HepG2 (cell line): ENCODE data around the gene FUOM. TPM values are rescaled to one million over a fixed set of nuclear protein-coding genes. Genes with fewer than 3 reads are reported as not detected.

ENCODE experiments used
- ATAC-seq: fragments of 200-7000 bp; cut with Tn5 transposase; 3 replicates; pipeline ENCODE4 v1.9.1; 2020; ENCODE audit warnings: mild to moderate bottlenecking, moderate library complexity
- BruUV-seq: library from RNA; stranded (reverse); fragments of 400-500 nt; replicated peaks from 2 replicates; lab custom pipeline; 2021; lab: Mats Ljungman, UMichigan
- CTCF ChIA-PET: fragments of 300-600 bp; formaldehyde crosslinking; extraction: SDS; loops from one replicate; lab custom pipeline; 2021; ENCODE audit warnings: low total read pairs, inconsistent platforms, low intra/inter-chr PET ratio; lab: Yijun Ruan, JAX
- POLR2A ChIA-PET: fragments of 350-600 bp; sonication (Branson Sonifier 250); formaldehyde crosslinking; loops from one replicate; lab custom pipeline; 2020; ENCODE audit warnings: antibody characterized with exemption, inconsistent platforms; lab: Yijun Ruan, JAX
- DNase-seq: peaks from one replicate; pipeline ENCODE4 v3.0.0-alpha.2; 2015; ENCODE audit warnings: low spot score
- FAIRE-seq: peaks from 3 replicates; lab custom pipeline; 2011; peaks lifted over from hg19 to GRCh38; lab: Jason Lieb, UNC
- H2AFZ ChIP-seq: one replicate; pipeline ENCODE4 v1.6.1; 2011; ENCODE audit warnings: low read length, inconsistent platforms
- H3K27ac ChIP-seq: fragments of 300-600 bp; 3 replicates; pipeline ENCODE4 v1.8.0; 2011; ENCODE audit warnings: mixed run types, mild to moderate bottlenecking, mixed read lengths, low read length, inconsistent platforms; ENCODE audit not compliant: insufficient read depth; ENCODE audit errors: extremely low read length
- H3K27me3 ChIP-seq, 2 experiments: fragments of 200-600 bp in 1 of 2; 2 replicates in 1 of 2; 3 replicates in 1 of 2; pipeline versions ENCODE4 v1.6.0 to v1.8.0; 2011; ENCODE audit warnings: low read length in 2 of 2, mild to moderate bottlenecking in 2 of 2, moderate library complexity in 2 of 2, inconsistent platforms in 1 of 2; ENCODE audit not compliant: insufficient read depth in 2 of 2, control insufficient read depth in 1 of 2
- H3K36me3 ChIP-seq, 2 experiments: fragments of 200-600 bp in 1 of 2; replicated peaks in 1 of 2; 2 replicates in 1 of 2; 3 replicates in 1 of 2; pipeline versions ENCODE4 v1.5.1 to v1.8.0; 2011; ENCODE audit warnings: low read length in 2 of 2, inconsistent platforms in 1 of 2; ENCODE audit not compliant: insufficient read depth in 2 of 2, control insufficient read depth in 1 of 2
- H3K4me1 ChIP-seq: 2 replicates; pipeline ENCODE4 v1.5.1; 2012; ENCODE audit warnings: low read length, inconsistent platforms; ENCODE audit not compliant: insufficient read depth
- H3K4me2 ChIP-seq: 2 replicates; pipeline ENCODE4 v1.6.0; 2011; ENCODE audit warnings: low read depth, low read length, inconsistent platforms
- H3K4me3 ChIP-seq, 3 experiments: fragments of 200-600 bp in 1 of 3; sonication (generic), shearing (Covaris generic) in 1 of 3; replicated peaks in 1 of 3; 2 replicates each; pipeline ENCODE4 v1.5.1; 2011 to 2016; ENCODE audit warnings: low read length in 3 of 3, inconsistent platforms in 2 of 3, low read depth in 2 of 3, mild to moderate bottlenecking in 2 of 3, control low read depth in 1 of 3, mixed read lengths in 1 of 3; ENCODE audit not compliant: insufficient read depth in 1 of 3
- H3K79me2 ChIP-seq: one replicate; pipeline ENCODE4 v1.6.1; 2011; ENCODE audit warnings: low read length, inconsistent platforms; ENCODE audit not compliant: insufficient read depth
- H3K9ac ChIP-seq: 2 replicates; pipeline ENCODE4 v1.6.0; 2011; ENCODE audit warnings: mild to moderate bottlenecking, low read depth, low read length, inconsistent platforms; ENCODE audit not compliant: insufficient read depth
- H3K9me3 ChIP-seq: 2 replicates; pipeline ENCODE4 v1.5.1; 2012; ENCODE audit warnings: mild to moderate bottlenecking, low read length
- H4K20me1 ChIP-seq: 2 replicates; pipeline ENCODE4 v1.6.0; 2011; ENCODE audit warnings: inconsistent platforms, mild to moderate bottlenecking, low read length, moderate library complexity; ENCODE audit not compliant: insufficient read depth
- E2F2 ChIP-seq: sonication (generic); formaldehyde crosslinking; IDR thresholded peaks from 2 replicates; pipeline ENCODE4 v1.4.0; 2020; ENCODE audit warnings: missing genetic modification reagents, borderline replicate concordance
- HMGXB4 ChIP-seq, 2 experiments: sonication (generic) in 1 of 2; formaldehyde crosslinking in 1 of 2; IDR thresholded peaks; 2 replicates each; pipeline versions ENCODE4 v1.4.0 to v1.6.1; 2018 to 2020; ENCODE audit warnings: missing genetic modification reagents in 2 of 2, borderline replicate concordance in 1 of 2, low read depth in 1 of 2, mild to moderate bottlenecking in 1 of 2, missing biosample characterization in 1 of 2
- MAFK ChIP-seq, 2 experiments: IDR thresholded peaks in 1 of 2; conservative IDR thresholded peaks in 1 of 2; 2 replicates each; pipeline ENCODE4 v1.6.1; 2011; ENCODE audit warnings: improper control_type of control experiment in 2 of 2, low read length in 2 of 2
- MZF1 ChIP-seq: sonication (generic); formaldehyde crosslinking; IDR thresholded peaks from 2 replicates; pipeline ENCODE4 v1.8.1; 2023; ENCODE audit warnings: mild to moderate bottlenecking, missing genetic modification reagents, borderline replicate concordance
- NONO ChIP-seq, 2 experiments: fragments of 450-650 bp in 1 of 2; sonication (generic) in 1 of 2; formaldehyde crosslinking in 1 of 2; IDR thresholded peaks in 1 of 2; conservative IDR thresholded peaks in 1 of 2; 2 replicates each; pipeline versions ENCODE4 v1.6.1 to v1.8.0; 2017 to 2022; ENCODE audit warnings: mild to moderate bottlenecking in 1 of 2, missing genetic modification reagents in 1 of 2, moderate library complexity in 1 of 2
- NR2F1 ChIP-seq, 2 experiments: fragments of 450-650 bp in 1 of 2; formaldehyde crosslinking in 1 of 2; IDR thresholded peaks; 2 replicates each; pipeline versions ENCODE4 v1.5.0 to v1.6.1; 2016 to 2020; ENCODE audit warnings: mild to moderate bottlenecking in 1 of 2, missing compliant biosample characterization in 1 of 2, missing genetic modification reagents in 1 of 2, moderate library complexity in 1 of 2
- NRL ChIP-seq: sonication (generic); formaldehyde crosslinking; IDR thresholded peaks from 2 replicates; pipeline ENCODE4 v1.5.0; 2020; ENCODE audit warnings: missing genetic modification reagents, mild to moderate bottlenecking, moderate library complexity, borderline replicate concordance
- ZFYVE20 ChIP-seq: sonication (generic); formaldehyde crosslinking; IDR thresholded peaks from 2 replicates; pipeline ENCODE4 v1.8.0; 2023; ENCODE audit warnings: low read depth, mild to moderate bottlenecking, moderate library complexity, missing genetic modification reagents, borderline replicate concordance
- ZNF121 ChIP-seq: sonication (generic); formaldehyde crosslinking; IDR thresholded peaks from 2 replicates; pipeline ENCODE4 v1.5.0; 2020; ENCODE audit warnings: mild to moderate bottlenecking, missing genetic modification reagents
- ZNF317 ChIP-seq: sonication (generic); formaldehyde crosslinking; IDR thresholded peaks from 2 replicates; pipeline ENCODE4 v1.5.0; 2020; ENCODE audit warnings: mild to moderate bottlenecking, missing genetic modification reagents
- ZNF652 ChIP-seq: IDR thresholded peaks from 2 replicates; pipeline ENCODE4 v1.6.1; 2016; ENCODE audit warnings: low read depth, borderline replicate concordance
- whole genome bisulfite sequencing: methylation state at CpG from one replicate; pipeline ENCODE4 v1.1.6; 2017; ENCODE audit warnings: low lambda C conversion rate; 5-methylcytosine and 5-hydroxymethylcytosine counted together
- in situ Hi-C: cut with HindIII; loops from 2 replicates; pipeline ENCODE4 v1.10.0; 2017; ENCODE audit warnings: low pct_unique_long_range_greater_than_20kb; ENCODE audit not compliant: extremely low pct_ligation_motif_present
- intact Hi-C: fragments of 100-400 bp; cut with micrococcal nuclease; formaldehyde crosslinking; loops from one replicate; pipeline ENCODE4 v1.10.0; 2022; ENCODE audit not compliant: unreplicated experiment
- polyA plus RNA-seq, 8 experiments: library from polyadenylated mRNA; depleted of rRNA in 3 of 8; stranded (reverse) in 7 of 8; unstranded in 1 of 8; fragments of >200 nt; fragmentation: Illumina TruSeq in 4 of 8; extraction: Trizol in 4 of 8; gene quantifications; 2 replicates each; pipeline versions ENCODE4 v1.2.1 to v1.2.3, GENCODE V29; 2011 to 2016; ENCODE audit warnings: low read depth in 4 of 8, missing spikeins in 1 of 8, mixed read lengths in 1 of 8; ENCODE audit not compliant: insufficient read depth in 1 of 8
- total RNA-seq, 5 experiments: library from RNA; depleted of rRNA; stranded (reverse); fragments of >200 nt; fragmentation: Illumina TruSeq; extraction: Trizol; gene quantifications; 2 replicates each; pipeline ENCODE4 v1.2.3, GENCODE V29; 2016; ENCODE audit warnings: low read depth in 1 of 5

FUOM gene
- total and polyA plus RNA-seq, 2 of the 13 experiments (the other 11 are each of a cell fraction or from before 2014, with no cell fraction given): 27.5 to 60.4 TPM

GRCh38 chr10:133310789-133311188 is 47.0 kb downstream of the FUOM start:
- no peak overlapping the region for H3K4me2 ChIP-seq
- H3K79me2 ChIP-seq: peaks cover 24% of the 10 kb centered on the region
- in situ Hi-C loops (no loop called here), intact Hi-C loops (no loop called here)
- WGBS: 95% methylated on average over 8 of the region's 8 CpGs
- CTCF ChIA-PET: no interaction called here
- no peak overlapping the region for H3K9ac ChIP-seq
- DNase-seq: no peak
- peaks cover 14 to 33% of the 10 kb centered on the region in 2 experiments; a peak in 4 of 5 replicates for H3K36me3 ChIP-seq
- no peak overlapping the region for H3K27ac ChIP-seq
- H3K4me1 ChIP-seq: peaks cover 19% of the 10 kb centered on the region
- H2AFZ ChIP-seq: no peak overlapping the region
- no peaks in the 10 kb centered on the region for H3K9me3 ChIP-seq
- ATAC-seq: no peak
- no peak for FAIRE-seq
- H3K4me3 ChIP-seq: no peak overlapping the region
- no peak for TF ChIP-seq NR2F1 (CRISPR knock-in tag; IDR thresholded peaks at IDR 0.05)
- no peak for TF ChIP-seq ZFYVE20 (CRISPR knock-in tag)
- no peak for TF ChIP-seq MZF1 (CRISPR knock-in tag)
- TF ChIP-seq NRL (CRISPR knock-in tag): no peak
- TF ChIP-seq NONO (IDR thresholded peaks at IDR 0.05): no peak
- no peak for TF ChIP-seq NONO (CRISPR knock-in tag; conservative IDR thresholded peaks at IDR 0.05)
- TF ChIP-seq MAFK (conservative IDR thresholded peaks at IDR 0.05 in 1 of 2, IDR thresholded peaks at IDR 0.05 in 1 of 2; ENCODE audit: low read length in 2 of 2): peak in 1 of 2 experiments; percentile 46; a peak in 2 of 4 replicates
- TF ChIP-seq E2F2 (CRISPR knock-in tag): no peak
- no peak for TF ChIP-seq ZNF317 (CRISPR knock-in tag)
- peak; percentile 28; the same call in 1 of the 2 replicates for TF ChIP-seq ZNF121 (CRISPR knock-in tag)
- no peak for TF ChIP-seq HMGXB4 (CRISPR knock-in tag; IDR thresholded peaks at IDR 0.05; ENCODE audit: borderline replicate concordance in 1 of 2, low read depth in 1 of 2)
- TF ChIP-seq ZNF652 (CRISPR knock-in tag): no peak
- POLR2A ChIA-PET: no interaction called here
- H3K27me3 ChIP-seq: no peaks in the 10 kb centered on the region; a peak in 1 of 5 replicates
- BruUV-seq: no TSS peak
- peaks cover 9% of the 10 kb centered on the region for H4K20me1 ChIP-seq
